Stimulated activated CD8-positive, alpha-beta memory T cell treated with anti-CD3 and anti-CD28 coated beads, Interleukin-7, amount 100 ng/mL, for 1 hour (primary cell): Measurements from ENCODE around the gene GSTP1.
"Not testable (repeated sequence)": the region's sequence is repeated elsewhere in the genome, so short reads cannot be mapped to it uniquely, and the experiment has no call there.

Experiments used
- DNase-seq, 2 donors: peaks; one replicate each; pipeline ENCODE4 v3.0.0-alpha.2; 2020; ENCODE audit warnings: low read depth in 2 of 2

The GSTP1 gene

GRCh38 chr11:67563705-67564114, 19.9 kb upstream of the GSTP1 start:
- not testable (repeated sequence) for DNase-seq

- no peak for DNase-seq
Observed at GRCh38 chr11:67564230-67564629, 19.4 kb upstream of the GSTP1 start.

- no peak for DNase-seq
Observed at GRCh38 chr11:67571443-67571842, 12.2 kb upstream of the GSTP1 start.

GRCh38 chr11:67572305-67572704, 11.3 kb upstream of the GSTP1 start:
- no peak for DNase-seq

GRCh38 chr11:67572747-67573419, 10.7 kb upstream of the GSTP1 start:
- DNase-seq: no peak

- DNase-seq: no peak
Observed at GRCh38 chr11:67574938-67575337, 8.7 kb upstream of the GSTP1 start.

- no peak for DNase-seq
Observed at GRCh38 chr11:67576735-67577475, 6.7 kb upstream of the GSTP1 start.

- DNase-seq: no peak
Observed at GRCh38 chr11:67577951-67578350, 5.7 kb upstream of the GSTP1 start.

GRCh38 chr11:67581469-67581868, 2.1 kb upstream of the GSTP1 start:
- DNase-seq: no peak

- no peak for DNase-seq
Observed at GRCh38 chr11:67582011-67582410, 1.6 kb upstream of the GSTP1 start.

GRCh38 chr11:67584205-67584880, 731 bp downstream of the GSTP1 start:
- no peak for DNase-seq

- DNase-seq: no peak
Observed at GRCh38 chr11:67584881-67585873, 1.6 kb downstream of the GSTP1 start.

GRCh38 chr11:67585911-67586310, 2.3 kb downstream of the GSTP1 start:
- no peak for DNase-seq

GRCh38 chr11:67586568-67587250, 3.1 kb downstream of the GSTP1 start:
- DNase-seq: no peak

GRCh38 chr11:67588136-67588503, 4.5 kb downstream of the GSTP1 start:
- DNase-seq: no peak

- not testable (repeated sequence) for DNase-seq
Observed at GRCh38 chr11:67588899-67589415, 5.3 kb downstream of the GSTP1 start.

GRCh38 chr11:67592880-67593564, 9.4 kb downstream of the GSTP1 start:
- no peak for DNase-seq

- no peak for DNase-seq
Observed at GRCh38 chr11:67593565-67593905, 9.9 kb downstream of the GSTP1 start.

- no peak for DNase-seq
Observed at GRCh38 chr11:67594480-67594879, 10.9 kb downstream of the GSTP1 start.

GRCh38 chr11:67596753-67597300, 13.2 kb downstream of the GSTP1 start:
- no peak for DNase-seq
